Duodenal mucosa (tissue), 2 donors: ENCODE measurements around the gene SHC1.

Source experiments
- H3K27ac ChIP-seq: one replicate; pipeline ENCODE4 v1.7.0; 2013; ENCODE audit warnings: low read depth, low read length
- H3K27me3 ChIP-seq, 2 donors: one replicate each; pipeline ENCODE4 v1.7.0; 2013; ENCODE audit warnings: low read length in 2 of 2, control low read depth in 1 of 2; ENCODE audit not compliant: insufficient read depth in 2 of 2, control insufficient read depth in 1 of 2
- H3K36me3 ChIP-seq, 2 donors: one replicate each; pipeline ENCODE4 v1.7.0; 2013; ENCODE audit warnings: low read length in 2 of 2, control low read depth in 1 of 2; ENCODE audit not compliant: insufficient read depth in 2 of 2, control insufficient read depth in 1 of 2
- H3K4me1 ChIP-seq, 2 donors: one replicate each; pipeline ENCODE4 v1.7.0; 2013; ENCODE audit warnings: low read length in 2 of 2, control low read depth in 1 of 2; ENCODE audit not compliant: insufficient read depth in 2 of 2, control insufficient read depth in 1 of 2
- H3K4me3 ChIP-seq, 2 donors: one replicate each; pipeline ENCODE4 v1.7.0; 2013; ENCODE audit warnings: low read length in 2 of 2, low read depth in 1 of 2
- H3K9ac ChIP-seq, 2 donors: one replicate each; pipeline ENCODE4 v1.7.0; 2013; ENCODE audit warnings: low read length in 2 of 2, low read depth in 1 of 2
- H3K9me3 ChIP-seq, 2 donors: one replicate each; pipeline ENCODE4 v1.7.0; 2013; ENCODE audit warnings: low read length in 2 of 2, control low read depth in 1 of 2; ENCODE audit not compliant: control insufficient read depth in 1 of 2

SHC1 gene

DNA sequence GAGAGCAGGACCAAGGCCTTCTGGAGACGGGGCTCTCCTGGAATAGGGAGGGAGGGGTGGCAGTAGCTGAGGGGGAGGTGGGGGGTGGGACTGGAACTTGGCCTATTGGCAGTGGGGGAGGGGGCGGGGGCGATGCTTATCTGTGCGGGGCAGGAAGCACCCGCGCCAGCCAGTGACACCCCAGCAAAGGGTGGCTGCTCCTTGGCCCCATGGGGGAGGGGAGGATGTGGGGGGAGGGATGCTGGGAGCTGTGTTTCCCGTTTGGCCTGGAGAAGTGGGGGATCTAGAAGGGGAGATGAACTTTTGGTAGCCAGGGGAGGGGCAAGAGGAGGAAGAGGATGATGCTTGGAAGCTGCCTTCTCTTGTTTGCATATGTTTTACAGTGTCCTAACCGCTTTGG is 43.1 kb upstream of the SHC1 start:
- H3K36me3 ChIP-seq: peaks cover 32 to 35% of the 10 kb centered on the region in 2 donors
- no peaks in the 10 kb centered on the region for H3K9me3 ChIP-seq
- H3K27me3 ChIP-seq: no peaks in the 10 kb centered on the region
- H3K9ac ChIP-seq: peak overlapping the region in 1 of 2 donors; percentile 34
- peak overlapping the region; percentile 69 for H3K27ac ChIP-seq
- peaks cover 83 to 87% of the 10 kb centered on the region in 2 donors for H3K4me1 ChIP-seq
- no peak overlapping the region for H3K4me3 ChIP-seq

GRCh38 chr1:155012776-155013602 is 42.4 kb upstream of the SHC1 start:
- peak overlapping the region; percentile 69 for H3K27ac ChIP-seq
- H3K9ac ChIP-seq: peak overlapping the region; percentile 34 to 60
- peak overlapping the region; percentile 46 to 48 for H3K4me3 ChIP-seq
- H3K36me3 ChIP-seq: peaks cover 29 to 32% of the 10 kb centered on the region in 2 donors
- no peaks in the 10 kb centered on the region for H3K9me3 ChIP-seq
- peaks cover 77 to 88% of the 10 kb centered on the region in 2 donors for H3K4me1 ChIP-seq
- no peaks in the 10 kb centered on the region for H3K27me3 ChIP-seq

DNA sequence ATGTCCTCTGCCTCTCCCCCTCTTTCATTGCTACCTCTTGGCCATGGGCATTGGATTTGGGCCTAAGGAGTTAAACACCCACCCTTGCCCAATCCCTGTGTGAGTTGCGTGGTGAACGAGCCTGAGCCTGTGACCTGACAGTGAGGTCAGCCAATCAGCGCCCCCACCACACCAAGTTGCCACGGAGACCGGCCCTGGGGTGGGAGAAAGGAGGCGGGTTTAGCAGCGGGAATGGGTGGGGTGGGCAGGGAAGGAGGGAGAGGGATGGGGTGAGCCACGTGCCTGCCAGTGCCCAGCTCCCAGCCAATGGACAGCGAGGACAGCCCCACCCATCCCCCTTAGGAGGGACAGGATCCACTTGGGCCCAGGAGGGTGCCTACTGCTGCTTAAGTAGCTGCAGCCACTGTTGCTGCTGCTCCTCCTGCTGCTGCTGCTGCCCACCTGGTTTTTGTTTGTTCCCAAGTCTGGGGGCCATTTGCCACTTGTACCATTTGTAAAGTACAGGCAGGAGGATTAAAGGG is 41.5 kb upstream of the SHC1 start:
- Histone ChIP-seq H3K9me3 (no peaks in the 10 kb centered on the region), H3K27ac (peak overlapping the region; percentile 76), H3K4me1 (peaks cover 77 to 90% of the 10 kb centered on the region in 2 donors), H3K4me3 (peak overlapping the region; percentile 46 to 48), H3K27me3 (no peaks in the 10 kb centered on the region), H3K36me3 (peaks cover 29 to 32% of the 10 kb centered on the region in 2 donors), H3K9ac (peak overlapping the region; percentile 52 to 85)

DNA sequence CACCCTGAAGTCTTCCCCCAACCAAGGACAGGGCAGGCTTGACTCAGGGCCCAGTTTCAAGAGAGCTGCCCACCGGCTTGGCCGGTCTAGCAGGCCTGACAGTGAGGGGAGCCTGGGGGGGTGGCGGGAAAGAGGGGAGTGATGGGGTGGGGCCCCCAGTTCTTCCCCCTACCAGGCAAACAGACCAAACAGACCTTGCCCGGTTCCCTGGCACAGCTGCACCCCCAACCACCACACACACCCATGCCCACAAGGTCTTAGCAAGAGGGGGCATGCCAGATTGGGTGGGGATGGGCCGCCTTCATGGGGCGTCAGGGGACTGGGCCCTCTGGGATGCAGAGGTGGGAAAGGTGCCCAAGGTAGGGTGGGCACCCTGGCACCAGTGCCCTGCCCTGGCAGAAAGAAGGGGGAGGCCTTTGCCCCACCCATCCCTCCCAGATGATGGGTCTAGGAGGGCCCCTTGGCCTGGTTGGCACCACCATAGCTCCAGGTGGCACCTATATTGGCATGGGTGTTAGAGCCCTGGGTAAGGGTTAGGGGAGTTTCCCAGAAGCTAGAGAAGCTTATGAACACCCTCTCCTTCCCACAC is 41.0 kb upstream of the SHC1 start:
- H3K4me3 ChIP-seq: peak overlapping the region; percentile 46 to 70
- peaks cover 27 to 28% of the 10 kb centered on the region in 2 donors for H3K36me3 ChIP-seq
- H3K9ac ChIP-seq: peak overlapping the region; percentile 52 to 85
- peaks cover 77 to 90% of the 10 kb centered on the region in 2 donors for H3K4me1 ChIP-seq
- no peaks in the 10 kb centered on the region for H3K9me3 ChIP-seq
- H3K27me3 ChIP-seq: no peaks in the 10 kb centered on the region
- H3K27ac ChIP-seq: peak overlapping the region; percentile 76

DNA sequence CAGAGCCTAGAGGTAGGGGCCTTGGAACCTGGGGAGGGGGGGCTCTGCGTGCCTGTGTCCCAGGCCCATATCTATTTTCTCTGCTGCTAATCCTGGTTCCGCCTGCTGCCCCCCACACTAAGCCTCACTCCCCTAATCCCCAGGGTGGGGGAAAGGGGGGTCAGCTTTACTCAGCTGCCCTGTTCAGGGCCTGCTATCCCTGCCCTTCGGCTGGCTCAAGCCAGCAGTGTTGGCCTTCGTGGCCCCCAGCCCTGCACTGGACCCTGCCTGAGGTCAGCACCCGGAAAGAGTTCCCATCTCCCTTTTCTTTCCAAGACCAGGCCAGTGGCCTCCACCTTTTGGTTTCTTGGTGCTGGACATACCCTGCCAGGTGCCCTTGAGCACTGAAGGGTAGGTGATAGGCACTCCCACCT is 40.5 kb upstream of the SHC1 start:
- H3K4me3 ChIP-seq: peak overlapping the region; percentile 36 to 70
- H3K36me3 ChIP-seq: peaks cover 22% of the 10 kb centered on the region in 2 donors
- H3K27ac ChIP-seq: peak overlapping the region; percentile 76
- H3K9ac ChIP-seq: peak overlapping the region; percentile 52 to 85
- H3K4me1 ChIP-seq: peaks cover 78 to 90% of the 10 kb centered on the region in 2 donors
- no peaks in the 10 kb centered on the region for H3K9me3 ChIP-seq
- H3K27me3 ChIP-seq: no peaks in the 10 kb centered on the region

GRCh38 chr1:155010211-155010918 is 39.8 kb upstream of the SHC1 start:
- Histone ChIP-seq H3K27ac (peak overlapping the region; percentile 98), H3K36me3 (peaks cover 16 to 18% of the 10 kb centered on the region in 2 donors), H3K9ac (peak overlapping the region; percentile 64 to 85), H3K9me3 (no peaks in the 10 kb centered on the region), H3K4me1 (peaks cover 78 to 90% of the 10 kb centered on the region in 2 donors), H3K4me3 (peak overlapping the region; percentile 66 to 70), H3K27me3 (no peaks in the 10 kb centered on the region)

DNA sequence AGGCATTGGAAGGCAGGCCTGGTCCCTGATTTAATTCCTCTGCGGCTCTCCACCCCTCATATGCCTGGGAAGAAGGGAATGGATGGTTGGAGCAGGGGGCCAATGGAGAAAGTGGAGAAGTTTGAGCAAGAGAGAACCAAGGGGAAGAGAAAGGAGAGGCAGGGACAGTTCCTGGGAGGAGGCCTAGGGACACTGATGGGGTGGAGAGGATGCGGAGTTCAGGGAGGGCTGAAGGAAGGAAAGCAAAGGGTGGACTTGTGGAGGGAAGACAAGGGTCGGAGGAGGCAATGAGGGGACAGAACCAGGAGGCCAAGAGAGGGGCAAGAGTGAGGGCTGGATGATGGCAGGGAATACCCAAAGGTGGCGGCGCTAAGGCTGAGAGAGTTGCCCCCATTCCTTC is 39.2 kb upstream of the SHC1 start:
- peak overlapping the region; percentile 64 to 85 for H3K9ac ChIP-seq
- H3K4me1 ChIP-seq: peaks cover 77 to 91% of the 10 kb centered on the region in 2 donors
- no peaks in the 10 kb centered on the region for H3K27me3 ChIP-seq

DNA sequence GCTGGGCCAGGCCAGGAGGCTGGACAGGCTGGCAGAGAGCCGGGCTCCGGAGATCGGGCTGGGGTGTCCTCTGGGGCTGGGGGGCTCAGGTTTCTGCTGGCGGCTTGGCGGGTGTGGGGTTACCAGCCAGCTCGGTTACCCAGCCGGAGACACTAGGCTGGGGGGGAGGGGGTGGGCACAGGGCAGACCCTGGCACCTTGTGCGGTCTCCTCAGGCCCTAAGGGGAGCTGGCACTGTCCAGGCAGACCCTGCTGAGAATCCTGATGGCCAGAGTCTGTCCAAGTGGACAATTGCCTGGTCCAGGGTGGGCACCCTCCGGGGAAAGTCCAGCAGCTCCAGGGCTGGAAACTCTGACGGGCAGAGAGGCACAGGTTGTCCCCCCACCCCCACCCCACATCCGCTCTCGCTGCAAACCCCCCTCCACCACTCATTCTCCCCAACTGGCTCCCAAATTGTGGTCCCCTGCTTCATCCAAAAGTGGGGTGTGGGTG is 38.7 kb upstream of the SHC1 start:
- Histone ChIP-seq H3K4me1 (peaks cover 77 to 91% of the 10 kb centered on the region in 2 donors), H3K9me3 (no peaks in the 10 kb centered on the region), H3K27ac (peak overlapping the region; percentile 98), H3K4me3 (peak overlapping the region; percentile 66 to 70), H3K27me3 (no peaks in the 10 kb centered on the region), H3K9ac (peak overlapping the region; percentile 74 to 85), H3K36me3 (peaks cover 5 to 11% of the 10 kb centered on the region in 2 donors)

More for the DNA sequence above, 39.2 kb upstream of the SHC1 start:
- Histone ChIP-seq H3K36me3 (peaks cover 10 to 16% of the 10 kb centered on the region in 2 donors), H3K9me3 (no peaks in the 10 kb centered on the region), H3K4me3 (peak overlapping the region; percentile 66 to 70), H3K27ac (peak overlapping the region; percentile 98)

DNA sequence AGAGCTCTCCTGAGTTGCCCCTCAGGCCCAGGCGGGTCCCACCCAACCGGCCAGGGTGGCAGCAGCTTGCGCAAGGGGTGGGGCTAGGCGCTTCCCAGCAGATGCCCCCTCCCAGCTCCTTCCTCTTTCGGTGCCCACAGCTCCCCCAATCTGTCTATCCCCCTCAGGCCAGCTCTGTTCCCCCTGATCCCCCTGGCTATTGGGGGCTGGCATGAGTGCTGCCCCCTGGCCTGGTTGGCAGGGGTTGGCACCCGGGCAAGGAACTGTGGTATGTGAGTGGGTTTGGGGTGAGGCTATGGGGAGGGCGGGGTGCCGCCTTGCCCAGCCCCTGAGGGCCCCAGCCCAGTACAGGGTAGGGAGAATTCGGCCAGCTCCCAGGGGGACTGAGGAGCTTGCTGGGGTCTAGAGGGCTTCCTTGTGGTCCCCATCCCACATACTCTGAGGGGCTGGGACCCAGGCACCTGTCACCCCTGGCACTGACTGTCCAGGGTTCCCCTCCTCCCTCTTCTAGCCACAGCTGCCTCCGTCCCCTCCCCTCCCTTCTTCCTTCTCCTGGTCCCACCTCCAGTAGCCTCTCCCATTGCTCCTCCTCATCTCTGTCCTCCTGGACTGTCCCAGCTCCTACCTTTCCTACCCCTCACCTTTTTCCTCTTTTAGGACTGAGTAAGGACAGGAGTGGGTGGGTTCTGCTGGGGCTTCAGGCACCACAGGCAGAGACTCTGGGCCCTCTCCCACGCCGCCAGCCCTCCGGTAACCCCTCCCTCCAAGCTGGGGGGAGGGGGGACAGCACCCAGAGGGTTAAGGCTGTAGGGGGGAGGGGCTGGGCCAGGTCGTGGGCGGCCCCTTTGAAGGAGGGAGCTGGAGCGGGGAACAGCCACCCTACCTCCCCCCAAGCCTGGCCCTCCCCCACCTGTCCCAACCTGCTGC is 37.7 kb upstream of the SHC1 start:
- peak overlapping the region; percentile 84 to 85 for H3K9ac ChIP-seq
- peaks cover 70 to 86% of the 10 kb centered on the region in 2 donors for H3K4me1 ChIP-seq
- H3K4me3 ChIP-seq: peak overlapping the region; percentile 66 to 70
- peaks cover 0 to 5% of the 10 kb centered on the region in 2 donors for H3K36me3 ChIP-seq
- no peaks in the 10 kb centered on the region for H3K27me3 ChIP-seq
- peak overlapping the region; percentile 98 for H3K27ac ChIP-seq
- H3K9me3 ChIP-seq: no peaks in the 10 kb centered on the region
